ENCODE measurements around the gene DNAI1.

DNA sequence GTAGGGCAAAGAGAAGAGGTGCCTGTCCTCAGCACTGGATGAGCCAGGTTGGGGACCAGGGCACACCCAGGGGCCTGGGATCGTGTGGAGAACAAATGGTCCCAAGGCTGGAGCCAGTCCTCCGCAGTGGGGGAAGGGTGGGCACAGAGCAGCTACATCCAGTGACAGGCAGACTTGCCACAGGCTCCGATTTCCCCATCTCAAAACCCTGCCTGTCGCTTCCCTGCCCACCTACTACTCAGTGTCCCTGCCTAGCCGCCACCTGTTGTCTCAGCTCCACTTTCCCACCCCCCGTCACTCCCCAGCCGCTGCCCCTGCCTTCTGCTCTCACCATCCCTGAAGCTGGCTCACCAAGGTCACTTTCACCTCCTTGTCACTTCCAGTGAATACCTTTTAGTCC is 78.1 kb downstream of the DNAI1 start:
- TF ChIP-seq, protein P1, sequence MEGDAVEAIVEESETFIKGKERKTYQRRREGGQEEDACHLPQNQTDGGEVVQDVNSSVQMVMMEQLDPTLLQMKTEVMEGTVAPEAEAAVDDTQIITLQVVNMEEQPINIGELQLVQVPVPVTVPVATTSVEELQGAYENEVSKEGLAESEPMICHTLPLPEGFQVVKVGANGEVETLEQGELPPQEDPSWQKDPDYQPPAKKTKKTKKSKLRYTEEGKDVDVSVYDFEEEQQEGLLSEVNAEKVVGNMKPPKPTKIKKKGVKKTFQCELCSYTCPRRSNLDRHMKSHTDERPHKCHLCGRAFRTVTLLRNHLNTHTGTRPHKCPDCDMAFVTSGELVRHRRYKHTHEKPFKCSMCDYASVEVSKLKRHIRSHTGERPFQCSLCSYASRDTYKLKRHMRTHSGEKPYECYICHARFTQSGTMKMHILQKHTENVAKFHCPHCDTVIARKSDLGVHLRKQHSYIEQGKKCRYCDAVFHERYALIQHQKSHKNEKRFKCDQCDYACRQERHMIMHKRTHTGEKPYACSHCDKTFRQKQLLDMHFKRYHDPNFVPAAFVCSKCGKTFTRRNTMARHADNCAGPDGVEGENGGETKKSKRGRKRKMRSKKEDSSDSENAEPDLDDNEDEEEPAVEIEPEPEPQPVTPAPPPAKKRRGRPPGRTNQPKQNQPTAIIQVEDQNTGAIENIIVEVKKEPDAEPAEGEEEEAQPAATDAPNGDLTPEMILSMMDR (IDR thresholded peaks at IDR 0.05) = no peak
- no peak for TF ChIP-seq POLR2AphosphoS5 (IDR thresholded peaks at IDR 0.05; ENCODE audit: low read depth, low read length)
- TF ChIP-seq, protein P2, sequence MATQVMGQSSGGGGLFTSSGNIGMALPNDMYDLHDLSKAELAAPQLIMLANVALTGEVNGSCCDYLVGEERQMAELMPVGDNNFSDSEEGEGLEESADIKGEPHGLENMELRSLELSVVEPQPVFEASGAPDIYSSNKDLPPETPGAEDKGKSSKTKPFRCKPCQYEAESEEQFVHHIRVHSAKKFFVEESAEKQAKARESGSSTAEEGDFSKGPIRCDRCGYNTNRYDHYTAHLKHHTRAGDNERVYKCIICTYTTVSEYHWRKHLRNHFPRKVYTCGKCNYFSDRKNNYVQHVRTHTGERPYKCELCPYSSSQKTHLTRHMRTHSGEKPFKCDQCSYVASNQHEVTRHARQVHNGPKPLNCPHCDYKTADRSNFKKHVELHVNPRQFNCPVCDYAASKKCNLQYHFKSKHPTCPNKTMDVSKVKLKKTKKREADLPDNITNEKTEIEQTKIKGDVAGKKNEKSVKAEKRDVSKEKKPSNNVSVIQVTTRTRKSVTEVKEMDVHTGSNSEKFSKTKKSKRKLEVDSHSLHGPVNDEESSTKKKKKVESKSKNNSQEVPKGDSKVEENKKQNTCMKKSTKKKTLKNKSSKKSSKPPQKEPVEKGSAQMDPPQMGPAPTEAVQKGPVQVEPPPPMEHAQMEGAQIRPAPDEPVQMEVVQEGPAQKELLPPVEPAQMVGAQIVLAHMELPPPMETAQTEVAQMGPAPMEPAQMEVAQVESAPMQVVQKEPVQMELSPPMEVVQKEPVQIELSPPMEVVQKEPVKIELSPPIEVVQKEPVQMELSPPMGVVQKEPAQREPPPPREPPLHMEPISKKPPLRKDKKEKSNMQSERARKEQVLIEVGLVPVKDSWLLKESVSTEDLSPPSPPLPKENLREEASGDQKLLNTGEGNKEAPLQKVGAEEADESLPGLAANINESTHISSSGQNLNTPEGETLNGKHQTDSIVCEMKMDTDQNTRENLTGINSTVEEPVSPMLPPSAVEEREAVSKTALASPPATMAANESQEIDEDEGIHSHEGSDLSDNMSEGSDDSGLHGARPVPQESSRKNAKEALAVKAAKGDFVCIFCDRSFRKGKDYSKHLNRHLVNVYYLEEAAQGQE (IDR thresholded peaks at IDR 0.05; ENCODE audit: insufficient read depth in 1 of 2, low read depth in 2 of 2, low read length in 1 of 2) = no peak
